ENCODE measurements around the gene DNLZ.

The DNLZ gene

GRCh38 chr9:136341769-136342168 lies 21.8 kb downstream of the DNLZ start:
- DNase-seq: no peak

GRCh38 chr9:136341042-136341655 lies 22.4 kb downstream of the DNLZ start:
- no peak for DNase-seq

GRCh38 chr9:136340356-136341041 lies 23.0 kb downstream of the DNLZ start:
- no peak for DNase-seq

GRCh38 chr9:136339958-136340310 lies 23.6 kb downstream of the DNLZ start:
- no peak for DNase-seq

GRCh38 chr9:136339173-136339957 lies 24.2 kb downstream of the DNLZ start:
- no peak for DNase-seq

GRCh38 chr9:136338511-136338910 lies 25.0 kb downstream of the DNLZ start:
- DNase-seq: no peak

- no peak for DNase-seq
Measured at GRCh38 chr9:136337416-136338395, 25.8 kb downstream of the DNLZ start.

GRCh38 chr9:136336881-136337280 lies 26.7 kb downstream of the DNLZ start:
- no peak for DNase-seq

GRCh38 chr9:136336156-136336870 lies 27.2 kb downstream of the DNLZ start:
- no peak for DNase-seq

- no peak for DNase-seq
Measured at GRCh38 chr9:136335296-136336155, 28.0 kb downstream of the DNLZ start.

- no peak for DNase-seq
Measured at GRCh38 chr9:136334541-136334940, 29.0 kb downstream of the DNLZ start.

GRCh38 chr9:136333486-136333885 lies 30.1 kb downstream of the DNLZ start:
- no peak for DNase-seq

- no peak for DNase-seq
Measured at GRCh38 chr9:136333045-136333444, 30.5 kb downstream of the DNLZ start.

- no peak for DNase-seq
Measured at GRCh38 chr9:136332482-136332983, 31.0 kb downstream of the DNLZ start.

GRCh38 chr9:136331556-136332481 lies 31.7 kb downstream of the DNLZ start:
- DNase-seq: no peak

- no peak for DNase-seq
Measured at GRCh38 chr9:136331030-136331429, 32.5 kb downstream of the DNLZ start.

- no peak for DNase-seq
Measured at GRCh38 chr9:136330406-136330990, 33.0 kb downstream of the DNLZ start.

- no peak for DNase-seq
Measured at GRCh38 chr9:136329636-136330405, 33.7 kb downstream of the DNLZ start.

GRCh38 chr9:136329211-136329627 lies 34.3 kb downstream of the DNLZ start:
- no peak for DNase-seq
